Right kidney (tissue), 1 donor: ENCODE results near the gene C17orf58.
"Not testable (repeated sequence)": the region's sequence is repeated elsewhere in the genome, so short reads cannot be mapped to it uniquely, and the experiment has no call there.

ENCODE experiments used
- DNase-seq: peaks from one replicate; pipeline ENCODE4 v3.0.0-alpha.2; 2016

C17orf58 gene

GRCh38 chr17:67960276-67960675 is 36.0 kb downstream of the C17orf58 start:
- DNase-seq: not testable (repeated sequence)

GRCh38 chr17:67959510-67959909 is 36.8 kb downstream of the C17orf58 start:
- DNase-seq: no peak

- no peak for DNase-seq
Measured at GRCh38 chr17:67950945-67951344, 45.3 kb downstream of the C17orf58 start.

- no peak for DNase-seq
Measured at GRCh38 chr17:67947325-67947813, 48.9 kb downstream of the C17orf58 start.

GRCh38 chr17:67946513-67946912 is 49.8 kb downstream of the C17orf58 start:
- no peak for DNase-seq

GRCh38 chr17:67944035-67944434 is 52.2 kb downstream of the C17orf58 start:
- no peak for DNase-seq

- no peak for DNase-seq
Measured at GRCh38 chr17:67942810-67943209, 53.5 kb downstream of the C17orf58 start.
